Breast epithelium (tissue), 4 donors: Measurements from ENCODE around the gene KCNIP3. TPM values are rescaled to one million over a fixed set of nuclear protein-coding genes. Genes with fewer than 3 reads are reported as not detected.
A peak's percentile ranks its signal among the peaks of the same experiment; 100 is the strongest.

Experiments
- DNase-seq, 2 donors: peaks; one replicate each; pipeline ENCODE4 v3.0.0-alpha.2; 2019; ENCODE audit warnings: low spot score in 2 of 2
- H3K27ac ChIP-seq, 2 donors: fragments of 200-600 bp; sonication (generic) in 1 of 2; one replicate each; pipeline ENCODE4 v1.5.1; 2016 to 2019; ENCODE audit warnings: mild to moderate bottlenecking in 1 of 2
- H3K27me3 ChIP-seq, 2 donors: fragments of 200-600 bp; sonication (generic) in 1 of 2; one replicate each; pipeline versions ENCODE4 v1.5.1 to v1.6.0; 2017 to 2019; ENCODE audit warnings: control low read depth in 1 of 2, mild to moderate bottlenecking in 1 of 2
- H3K36me3 ChIP-seq: fragments of 200-600 bp; one replicate; pipeline ENCODE4 v1.5.1; 2019
- H3K4me1 ChIP-seq, 2 donors: fragments of 200-600 bp; sonication (generic); one replicate each; pipeline ENCODE4 v1.5.1; 2016 to 2019; ENCODE audit warnings: control low read depth in 1 of 2
- H3K4me3 ChIP-seq, 3 donors: fragments of 200-600 bp; sonication (generic); 1 replicate in 2 of 3; 2 replicates in 1 of 3; pipeline ENCODE4 v1.5.1; 2016 to 2019; ENCODE audit warnings: mild to moderate bottlenecking in 3 of 3, moderate library complexity in 2 of 3
- H3K9me3 ChIP-seq, 2 donors: fragments of 200-600 bp; sonication (generic) in 1 of 2; one replicate each; pipeline ENCODE4 v1.5.1; 2016 to 2019; ENCODE audit warnings: control low read depth in 1 of 2
- POLR2A ChIP-seq: fragments of 450-650 bp; IDR thresholded peaks from one replicate; pipeline ENCODE4 v1.6.1; 2016; ENCODE audit warnings: antibody characterized with exemption, mild to moderate bottlenecking, moderate library complexity
- POLR2AphosphoS5 ChIP-seq, 3 donors: sonication (generic); formaldehyde crosslinking; IDR thresholded peaks; one replicate each; pipeline ENCODE4 v1.6.1; 2017; ENCODE audit warnings: antibody characterized with exemption in 3 of 3
- intact Hi-C: fragments of 100-400 bp; cut with DNase I; formaldehyde crosslinking; loops from one replicate; pipeline ENCODE4 v1.15.1; 2023; ENCODE audit warnings: low total_unique reads
- total RNA-seq, 3 donors: library from RNA; depleted of rRNA; stranded (reverse); fragments of >200 nt; gene quantifications; one replicate each; pipeline ENCODE4 v1.1.0, GENCODE V29; 2016
- TF ChIP-seq, protein P1 (sequence below), 3 donors: fragments of 450-650 bp; IDR thresholded peaks; one replicate each; pipeline ENCODE4 v1.5.1; 2016 to 2017; ENCODE audit warnings: antibody characterized with exemption in 3 of 3, mild to moderate bottlenecking in 3 of 3, moderate library complexity in 3 of 3

KCNIP3 gene
- total RNA-seq, 3 donors from 2014 or later, result 14.4 to 30.1 (median 15.1) TPM

DNA sequence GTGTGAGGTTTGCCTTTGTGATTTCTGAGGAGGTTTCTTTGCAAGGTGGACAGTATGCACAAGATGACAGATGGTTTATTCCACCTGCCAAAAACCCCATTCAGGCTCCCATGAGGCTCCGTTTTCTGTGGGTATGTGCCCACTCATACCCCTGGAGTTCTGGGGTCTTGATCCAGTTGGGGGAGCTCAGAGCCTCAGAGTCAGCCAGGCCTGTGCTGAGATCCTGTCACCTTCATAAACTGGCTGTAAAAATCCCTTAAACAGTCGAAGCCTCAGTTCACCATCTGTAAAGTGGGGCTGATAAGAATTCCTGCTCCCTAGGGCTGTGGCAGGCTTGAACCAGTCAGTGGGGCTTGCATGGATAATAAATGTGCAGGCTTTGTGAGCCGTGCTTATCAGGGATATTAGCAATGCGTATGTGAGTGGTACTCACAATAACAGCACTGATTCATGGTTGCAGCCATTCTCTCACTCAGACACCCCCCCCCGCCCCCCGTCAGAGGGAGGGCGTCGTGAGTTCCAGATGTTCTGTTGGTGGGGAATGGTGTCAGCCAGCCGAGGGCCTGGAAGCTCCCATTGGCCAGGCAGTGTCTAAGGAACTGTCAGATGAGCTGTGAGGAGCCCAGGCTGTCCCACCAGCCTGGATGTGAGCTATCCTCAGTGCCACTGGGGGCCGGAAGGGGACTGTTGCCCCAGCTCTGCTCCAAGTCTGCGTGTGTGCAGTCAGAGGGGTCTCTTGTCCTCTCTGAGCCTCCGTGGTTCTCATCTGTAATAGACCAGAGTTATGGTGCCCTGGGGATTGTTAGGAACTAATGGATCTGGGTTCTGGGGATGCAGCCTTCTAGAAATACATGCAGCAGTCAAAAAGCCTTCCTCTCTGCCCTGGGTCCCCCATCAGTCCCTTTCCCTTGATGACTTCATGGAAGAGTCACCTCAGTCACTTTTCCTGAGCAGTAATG is 51.7 kb downstream of the KCNIP3 start:
- Histone ChIP-seq H3K27ac (no peak overlapping the region), H3K4me1 (no peaks in the 10 kb centered on the region), H3K9me3 (no peaks in the 10 kb centered on the region), H3K36me3 (no peaks in the 10 kb centered on the region), H3K27me3 (no peaks in the 10 kb centered on the region), H3K4me3 (no peak overlapping the region)
- no peak for DNase-seq
- intact Hi-C loops, result no loop called here
- no peak for TF ChIP-seq POLR2A
- TF ChIP-seq, protein P1, sequence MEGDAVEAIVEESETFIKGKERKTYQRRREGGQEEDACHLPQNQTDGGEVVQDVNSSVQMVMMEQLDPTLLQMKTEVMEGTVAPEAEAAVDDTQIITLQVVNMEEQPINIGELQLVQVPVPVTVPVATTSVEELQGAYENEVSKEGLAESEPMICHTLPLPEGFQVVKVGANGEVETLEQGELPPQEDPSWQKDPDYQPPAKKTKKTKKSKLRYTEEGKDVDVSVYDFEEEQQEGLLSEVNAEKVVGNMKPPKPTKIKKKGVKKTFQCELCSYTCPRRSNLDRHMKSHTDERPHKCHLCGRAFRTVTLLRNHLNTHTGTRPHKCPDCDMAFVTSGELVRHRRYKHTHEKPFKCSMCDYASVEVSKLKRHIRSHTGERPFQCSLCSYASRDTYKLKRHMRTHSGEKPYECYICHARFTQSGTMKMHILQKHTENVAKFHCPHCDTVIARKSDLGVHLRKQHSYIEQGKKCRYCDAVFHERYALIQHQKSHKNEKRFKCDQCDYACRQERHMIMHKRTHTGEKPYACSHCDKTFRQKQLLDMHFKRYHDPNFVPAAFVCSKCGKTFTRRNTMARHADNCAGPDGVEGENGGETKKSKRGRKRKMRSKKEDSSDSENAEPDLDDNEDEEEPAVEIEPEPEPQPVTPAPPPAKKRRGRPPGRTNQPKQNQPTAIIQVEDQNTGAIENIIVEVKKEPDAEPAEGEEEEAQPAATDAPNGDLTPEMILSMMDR (IDR thresholded peaks at IDR 0.05), result no peak
- no peak for TF ChIP-seq POLR2AphosphoS5 (IDR thresholded peaks at IDR 0.05)

DNA sequence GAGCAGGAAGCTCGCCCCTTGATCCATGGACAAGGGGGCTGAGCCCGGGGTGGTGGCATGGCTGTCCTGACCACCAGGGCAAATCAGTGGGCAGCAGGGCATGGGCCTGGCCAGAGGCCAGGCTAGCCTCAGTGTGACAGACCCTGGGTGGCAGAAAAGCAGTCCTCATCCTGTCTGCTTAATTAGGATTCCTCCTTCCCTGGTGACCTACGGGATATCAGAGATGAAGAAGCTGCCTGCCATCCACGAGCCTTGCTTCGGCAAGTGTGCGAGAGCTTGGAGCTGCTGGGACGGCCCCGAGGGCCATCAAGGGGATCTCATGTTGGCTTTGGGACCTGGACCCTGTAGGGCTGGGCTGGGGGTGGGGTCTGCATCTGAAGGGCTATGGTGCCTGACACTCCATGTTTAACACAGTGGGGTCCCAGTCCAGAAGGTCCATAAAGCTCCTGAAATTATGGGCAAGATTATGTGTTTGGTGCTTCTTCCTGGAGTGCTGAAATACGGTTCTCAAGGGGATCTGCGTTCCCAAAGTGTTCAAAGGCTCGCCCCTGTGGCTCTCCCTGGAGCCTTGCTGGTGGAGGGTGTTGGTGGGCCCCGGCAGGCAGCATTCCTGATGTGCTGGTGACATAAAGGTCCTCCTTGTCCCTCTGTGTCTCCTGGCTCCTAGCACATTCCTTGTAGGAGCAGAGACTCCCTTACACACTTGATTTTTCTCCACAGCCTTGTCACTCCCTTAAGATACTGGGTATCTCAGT is 52.6 kb downstream of the KCNIP3 start:
- H3K4me3 ChIP-seq, result no peak overlapping the region
- H3K36me3 ChIP-seq, result no peaks in the 10 kb centered on the region
- no peak for TF ChIP-seq POLR2AphosphoS5 (IDR thresholded peaks at IDR 0.05)
- TF ChIP-seq, protein P1 (IDR thresholded peaks at IDR 0.05), result no peak
- no peak for TF ChIP-seq POLR2A
- no peaks in the 10 kb centered on the region for H3K27me3 ChIP-seq
- H3K4me1 ChIP-seq, result no peaks in the 10 kb centered on the region
- DNase-seq, result peak in 1 of 2 donors; percentile 33
- no peaks in the 10 kb centered on the region for H3K9me3 ChIP-seq
- intact Hi-C loops, result no loop called here
- no peak overlapping the region for H3K27ac ChIP-seq

DNA sequence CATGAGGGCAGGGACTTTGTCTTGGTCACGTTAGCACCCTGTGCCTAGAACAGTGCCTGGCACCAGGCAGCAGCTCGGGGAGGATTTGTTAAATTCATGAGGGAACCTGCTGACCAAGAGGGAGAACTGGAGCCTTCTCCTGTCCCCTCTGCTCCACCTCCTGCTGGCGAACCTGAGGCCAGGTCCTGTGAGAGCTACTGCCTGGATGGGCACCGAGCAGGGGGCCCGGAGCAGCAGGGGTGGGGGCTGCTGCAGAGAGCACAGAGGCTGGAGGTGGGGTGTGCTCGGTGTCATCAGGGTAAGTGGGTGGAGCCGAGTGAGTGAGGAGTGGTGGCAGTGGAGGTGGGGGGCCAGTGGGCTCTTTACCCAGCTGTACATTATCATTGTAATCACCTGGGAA is 53.2 kb downstream of the KCNIP3 start:
- Histone ChIP-seq H3K27ac (no peak overlapping the region), H3K9me3 (no peaks in the 10 kb centered on the region), H3K27me3 (no peaks in the 10 kb centered on the region), H3K4me3 (no peak overlapping the region), H3K4me1 (no peaks in the 10 kb centered on the region), H3K36me3 (no peaks in the 10 kb centered on the region)
- TF ChIP-seq POLR2AphosphoS5 (IDR thresholded peaks at IDR 0.05) (no peak), POLR2A (no peak)
- TF ChIP-seq, protein P1 (IDR thresholded peaks at IDR 0.05), result no peak
- peak in 1 of 2 donors; percentile 43 for DNase-seq
- intact Hi-C loops, result no loop called here

DNA sequence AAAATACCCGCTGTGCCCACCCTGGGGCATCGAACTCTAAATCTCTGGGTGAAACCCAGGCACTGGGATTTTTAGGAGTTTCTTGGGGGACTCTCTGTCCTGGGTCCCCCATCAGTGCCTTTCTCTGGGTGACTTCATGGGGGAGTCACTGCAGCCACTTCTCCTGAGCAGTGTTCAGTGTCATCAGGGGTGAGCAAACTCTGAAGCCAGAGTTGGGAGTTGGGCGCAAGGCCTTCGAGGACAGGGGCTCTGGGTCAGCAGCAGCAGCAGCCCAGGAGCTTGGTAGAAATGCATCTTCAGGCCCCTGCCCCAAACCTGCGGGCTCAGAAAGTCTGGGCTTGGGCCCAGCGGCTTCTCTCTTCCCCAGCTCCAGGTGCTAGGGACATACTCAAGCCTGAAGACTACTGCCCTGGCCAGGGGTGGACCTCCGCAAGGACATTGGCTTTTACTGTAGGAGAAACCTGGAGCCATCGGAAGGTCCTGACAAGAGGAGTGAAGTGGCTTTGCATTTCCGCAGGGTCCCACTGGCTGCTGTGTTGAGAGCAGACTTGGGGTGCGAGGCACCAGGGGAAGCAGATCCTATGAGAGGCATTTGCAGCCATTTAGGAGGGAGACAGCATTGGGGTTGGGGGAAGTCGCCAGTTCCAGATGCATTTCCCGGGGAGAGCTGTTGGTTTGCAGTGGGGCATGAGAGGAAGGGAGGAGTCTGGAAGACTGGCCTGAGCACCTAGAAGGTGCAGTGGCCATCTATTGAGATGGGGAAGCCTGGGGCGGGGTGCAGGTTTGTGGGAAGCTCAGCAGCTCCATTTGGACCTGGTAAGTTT is 53.8 kb downstream of the KCNIP3 start:
- DNase-seq, result peak in 1 of 2 donors; percentile 33
- Histone ChIP-seq H3K4me3 (no peak overlapping the region), H3K36me3 (no peaks in the 10 kb centered on the region), H3K9me3 (no peaks in the 10 kb centered on the region), H3K4me1 (no peaks in the 10 kb centered on the region), H3K27ac (no peak overlapping the region), H3K27me3 (no peaks in the 10 kb centered on the region)
- no peak for TF ChIP-seq POLR2A
- no peak for TF ChIP-seq POLR2AphosphoS5 (IDR thresholded peaks at IDR 0.05)
- TF ChIP-seq, protein P1 (IDR thresholded peaks at IDR 0.05), result no peak
- intact Hi-C loops, result no loop called here
